PFSK-1 (cell line): ENCODE data around the gene KCNB1.

Source experiments
- FOXP2 ChIP-seq: optimal IDR thresholded peaks from 2 replicates; pipeline ENCODE3; 2011; ENCODE audit warnings: borderline replicate concordance, control low read depth, inconsistent platforms; ENCODE audit not compliant: insufficient read depth; ENCODE audit errors: extremely low read length, extremely low read depth
- POLR2AphosphoS5 ChIP-seq: IDR thresholded peaks from 2 replicates; pipeline ENCODE4 v1.6.1; 2012; ENCODE audit warnings: low read depth, mild to moderate bottlenecking, control low read depth, low read length, moderate library complexity
- REST ChIP-seq, 2 experiments: IDR thresholded peaks; 2 replicates each; pipeline versions ENCODE4 v1.6.1 to v1.8.0; 2011 to 2012; ENCODE audit warnings: low read depth in 2 of 2, low read length in 2 of 2, control low read depth in 1 of 2, inconsistent platforms in 1 of 2, mild to moderate bottlenecking in 1 of 2, moderate library complexity in 1 of 2; ENCODE audit not compliant: insufficient read depth in 1 of 2
- SIN3A ChIP-seq: IDR thresholded peaks from 2 replicates; pipeline ENCODE4 v1.6.1; 2012; ENCODE audit warnings: mild to moderate bottlenecking, low read length, moderate library complexity, borderline replicate concordance; ENCODE audit not compliant: insufficient read depth
- TAF1 ChIP-seq: IDR thresholded peaks from 2 replicates; pipeline ENCODE4 v1.6.1; 2012; ENCODE audit warnings: low read length, control low read depth, borderline replicate concordance; ENCODE audit not compliant: insufficient read depth

The KCNB1 gene

DNA sequence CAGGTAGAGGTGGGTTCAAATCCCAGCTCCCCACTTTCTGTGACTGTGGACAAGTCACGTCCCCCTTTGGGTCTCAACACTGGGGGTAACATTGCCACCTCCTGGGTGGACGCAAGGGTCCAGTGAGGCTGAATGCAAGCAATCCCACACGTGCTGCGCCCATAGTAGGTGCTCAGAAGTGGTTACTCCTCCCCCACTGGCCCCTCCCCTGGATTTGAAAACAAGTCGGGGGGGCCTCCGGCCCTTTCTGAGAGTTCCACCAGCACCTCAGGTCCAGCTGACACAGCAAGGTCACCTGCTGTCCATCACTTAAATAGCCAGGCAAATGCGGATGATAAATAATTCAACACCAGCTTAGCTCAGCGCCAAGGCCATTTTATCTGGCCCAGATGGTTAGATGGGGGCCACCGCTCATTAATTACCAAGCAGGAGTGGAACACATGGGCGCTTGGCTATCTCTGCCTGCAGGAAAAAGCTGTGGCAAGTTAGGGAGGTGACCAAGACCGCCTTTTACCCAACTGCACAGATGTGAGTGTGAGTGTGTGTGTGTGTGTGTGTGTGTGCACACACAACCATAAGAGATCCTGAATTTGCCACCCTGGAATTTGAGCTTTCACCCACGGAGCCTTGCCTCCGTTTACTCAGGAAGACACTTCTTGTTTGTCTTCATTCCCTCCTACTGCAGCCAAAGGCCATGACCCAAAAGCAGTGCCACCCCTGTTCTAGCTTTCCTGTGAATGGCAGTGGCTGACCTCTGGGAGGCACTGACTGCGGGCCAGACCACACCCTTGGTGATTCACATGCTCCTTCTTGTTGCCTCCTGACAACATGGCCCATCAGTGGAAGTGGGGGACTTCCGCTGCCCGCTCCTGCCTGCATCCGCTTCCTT, 34.7 kb upstream of the KCNB1 start:
- TF ChIP-seq REST (IDR thresholded peaks at IDR 0.05; ENCODE audit: insufficient read depth in 1 of 2, low read depth in 2 of 2, low read length in 2 of 2) (no peak), FOXP2 (no peak), SIN3A (no peak), TAF1 (no peak), POLR2AphosphoS5 (no peak)

DNA sequence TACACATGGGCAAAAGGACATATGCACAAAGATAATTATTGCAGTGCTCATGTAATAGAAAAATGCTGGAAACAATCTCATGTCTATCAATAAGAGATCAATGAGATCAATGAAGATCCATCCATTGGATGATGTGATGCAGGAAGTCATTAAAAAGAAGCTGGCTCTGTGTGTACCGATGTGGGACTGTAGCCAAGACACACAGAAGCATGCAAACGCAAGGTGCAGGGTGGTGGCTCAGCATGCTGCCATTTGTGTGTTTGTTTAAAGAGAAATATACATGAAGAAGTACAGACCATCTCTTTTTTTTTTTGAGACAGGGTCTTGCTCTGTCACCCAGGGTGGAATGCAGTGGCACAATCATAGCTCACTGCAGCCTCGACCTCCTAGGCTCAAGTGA, 33.1 kb upstream of the KCNB1 start:
- TF ChIP-seq SIN3A (no peak), REST (IDR thresholded peaks at IDR 0.05; ENCODE audit: insufficient read depth in 1 of 2, low read depth in 2 of 2, low read length in 2 of 2) (no peak), TAF1 (no peak), FOXP2 (no peak), POLR2AphosphoS5 (no peak)

- no peak for TF ChIP-seq FOXP2
- TF ChIP-seq SIN3A = no peak
- no peak for TF ChIP-seq TAF1
- TF ChIP-seq REST (IDR thresholded peaks at IDR 0.05; ENCODE audit: insufficient read depth in 1 of 2, low read depth in 2 of 2, low read length in 2 of 2) = no peak
- no peak for TF ChIP-seq POLR2AphosphoS5
Observed at GRCh38 chr20:49513517-49513916, 31.0 kb upstream of the KCNB1 start.

DNA sequence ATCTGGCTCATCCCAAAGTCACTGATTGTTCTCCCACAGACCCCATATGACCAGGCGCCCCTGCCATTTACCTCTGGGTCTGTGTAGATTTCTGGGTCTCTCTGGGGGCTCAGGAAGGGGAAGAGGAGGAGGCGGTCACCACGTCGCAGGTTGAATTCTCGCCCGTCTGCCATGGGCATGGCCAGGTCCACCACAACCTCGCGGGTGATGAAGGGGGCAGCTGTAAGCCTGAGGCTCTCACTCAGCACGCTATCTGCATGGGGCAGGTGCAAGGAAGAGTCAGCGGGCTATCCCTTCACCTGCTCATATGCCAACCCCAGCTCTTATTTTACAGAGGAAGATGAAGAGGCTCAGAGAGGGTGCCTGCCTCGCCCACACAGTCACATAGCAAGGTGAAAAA, 30.5 kb upstream of the KCNB1 start:
- TF ChIP-seq FOXP2 = no peak
- no peak for TF ChIP-seq REST (IDR thresholded peaks at IDR 0.05; ENCODE audit: insufficient read depth in 1 of 2, low read depth in 2 of 2, low read length in 2 of 2)
